HAP-1 (cell line): ENCODE measurements around the gene NEK5.
"Not testable (repeated sequence)": the region's sequence is repeated elsewhere in the genome, so short reads cannot be mapped to it uniquely, and the experiment has no call there.

Source experiments
- DNase-seq, 2 experiments: peaks; one replicate each; pipeline ENCODE4 v3.0.0-alpha.2; 2016 to 2020; ENCODE audit warnings: low spot score in 2 of 2
- H3K27me3 ChIP-seq: fragments of 250-450 bp; sonication (Bioruptor Pico); 2 replicates; pipeline ENCODE4 v1.5.1; 2020; ENCODE audit warnings: low read depth, mild to moderate bottlenecking, moderate library complexity
- H3K36me3 ChIP-seq: fragments of 250-450 bp; sonication (Bioruptor Pico); replicated peaks from 2 replicates; pipeline ENCODE4 v1.5.1; 2020; ENCODE audit warnings: mild to moderate bottlenecking
- H3K4me1 ChIP-seq: fragments of 250-450 bp; sonication (Bioruptor Pico); 2 replicates; pipeline ENCODE4 v1.5.1; 2020; ENCODE audit warnings: mild to moderate bottlenecking
- H3K4me3 ChIP-seq: fragments of 250-450 bp; sonication (Bioruptor Pico); 2 replicates; pipeline ENCODE4 v1.5.1; 2020; ENCODE audit warnings: mild to moderate bottlenecking, moderate library complexity
- H3K9me3 ChIP-seq: fragments of 250-450 bp; sonication (Bioruptor Pico); 2 replicates; pipeline ENCODE4 v1.5.1; 2020; ENCODE audit warnings: mild to moderate bottlenecking, moderate library complexity
- in situ Hi-C: fragments of 300-500 bp; cut with MboI; formaldehyde crosslinking; loops from 3 replicates; pipeline ENCODE4 v1.14.3; 2020; ENCODE audit warnings: low sequenced_read_pairs, inconsistent platforms, mixed read lengths

NEK5 gene

GRCh38 chr13:52118595-52118994 lies 10.3 kb downstream of the NEK5 start:
- DNase-seq: no peak

GRCh38 chr13:52118095-52118494 lies 10.8 kb downstream of the NEK5 start:
- Histone ChIP-seq H3K9me3 (no peaks in the 10 kb centered on the region), H3K4me1 (no peaks in the 10 kb centered on the region), H3K4me3 (no peak overlapping the region), H3K36me3 (no peaks in the 10 kb centered on the region), H3K27me3 (peaks cover 23% of the 10 kb centered on the region)
- no peak for DNase-seq
- in situ Hi-C loops: no loop called here

More at GRCh38 chr13:52118595-52118994, 10.3 kb downstream of the NEK5 start:
- in situ Hi-C loops: no loop called here
- no peaks in the 10 kb centered on the region for H3K36me3 ChIP-seq
- H3K27me3 ChIP-seq: peaks cover 27% of the 10 kb centered on the region
- H3K4me3 ChIP-seq: no peak overlapping the region
- H3K4me1 ChIP-seq: no peaks in the 10 kb centered on the region
- no peaks in the 10 kb centered on the region for H3K9me3 ChIP-seq

- in situ Hi-C loops: no loop called here
- DNase-seq: no peak
- no peaks in the 10 kb centered on the region for H3K9me3 ChIP-seq
- H3K27me3 ChIP-seq: peaks cover 9% of the 10 kb centered on the region; the same call in 1 of the 2 replicates
- peaks cover 5% of the 10 kb centered on the region; the same call in 1 of the 2 replicates for H3K4me1 ChIP-seq
- no peak overlapping the region for H3K4me3 ChIP-seq
- H3K36me3 ChIP-seq: no peaks in the 10 kb centered on the region
Observed at GRCh38 chr13:52112591-52112990, 16.3 kb downstream of the NEK5 start.

GRCh38 chr13:52109116-52109670 lies 19.7 kb downstream of the NEK5 start:
- peak in 1 of 2 experiments; percentile 35 for DNase-seq
- in situ Hi-C loops: no loop called here
- Histone ChIP-seq H3K36me3 (no peaks in the 10 kb centered on the region), H3K4me3 (no peak overlapping the region), H3K4me1 (peaks cover 5% of the 10 kb centered on the region; the same call in 1 of the 2 replicates), H3K27me3 (peaks cover 5% of the 10 kb centered on the region; the same call in 1 of the 2 replicates), H3K9me3 (no peaks in the 10 kb centered on the region)

GRCh38 chr13:52105841-52106240 lies 23.0 kb downstream of the NEK5 start:
- H3K27me3 ChIP-seq: no peaks in the 10 kb centered on the region
- in situ Hi-C loops: no loop called here
- H3K4me3 ChIP-seq: no peak overlapping the region
- DNase-seq: no peak
- peaks cover 5% of the 10 kb centered on the region; the same call in 1 of the 2 replicates for H3K4me1 ChIP-seq
- no peaks in the 10 kb centered on the region for H3K9me3 ChIP-seq
- H3K36me3 ChIP-seq: no peaks in the 10 kb centered on the region

GRCh38 chr13:52104624-52105023 lies 24.2 kb downstream of the NEK5 start:
- Histone ChIP-seq H3K4me1 (peaks cover 4% of the 10 kb centered on the region; the same call in 1 of the 2 replicates), H3K9me3 (no peaks in the 10 kb centered on the region), H3K36me3 (no peaks in the 10 kb centered on the region), H3K4me3 (no peak overlapping the region), H3K27me3 (no peaks in the 10 kb centered on the region)
- no peak for DNase-seq
- in situ Hi-C loops: no loop called here

- no peak for DNase-seq
- Histone ChIP-seq H3K4me3 (no peak overlapping the region), H3K27me3 (no peaks in the 10 kb centered on the region), H3K36me3 (no peaks in the 10 kb centered on the region), H3K4me1 (no peaks in the 10 kb centered on the region), H3K9me3 (no peaks in the 10 kb centered on the region)
- in situ Hi-C loops: no loop called here
Observed at GRCh38 chr13:52103386-52103785, 25.5 kb downstream of the NEK5 start.

GRCh38 chr13:52102423-52102822 lies 26.4 kb downstream of the NEK5 start:
- H3K4me3 ChIP-seq, H3K27me3 ChIP-seq, DNase-seq, in situ Hi-C loops, H3K9me3 ChIP-seq, H3K36me3 ChIP-seq, H3K4me1 ChIP-seq: not testable (repeated sequence)

GRCh38 chr13:52097197-52097596 lies 31.7 kb downstream of the NEK5 start:
- no peaks in the 10 kb centered on the region for H3K27me3 ChIP-seq
- H3K4me1 ChIP-seq: no peaks in the 10 kb centered on the region
- no peaks in the 10 kb centered on the region for H3K9me3 ChIP-seq
- no peak for DNase-seq
- H3K4me3 ChIP-seq: no peak overlapping the region
- no peaks in the 10 kb centered on the region for H3K36me3 ChIP-seq
- in situ Hi-C loops: no loop called here

GRCh38 chr13:52096748-52097147 lies 32.1 kb downstream of the NEK5 start:
- Histone ChIP-seq H3K4me3 (no peak overlapping the region), H3K27me3 (no peaks in the 10 kb centered on the region), H3K9me3 (no peaks in the 10 kb centered on the region), H3K4me1 (no peaks in the 10 kb centered on the region), H3K36me3 (no peaks in the 10 kb centered on the region)
- in situ Hi-C loops: no loop called here
- DNase-seq: no peak

- in situ Hi-C loops: no loop called here
- H3K4me3 ChIP-seq: no peak overlapping the region
- H3K36me3 ChIP-seq: no peaks in the 10 kb centered on the region
- H3K27me3 ChIP-seq: no peaks in the 10 kb centered on the region
- no peaks in the 10 kb centered on the region for H3K4me1 ChIP-seq
- no peak for DNase-seq
- H3K9me3 ChIP-seq: no peaks in the 10 kb centered on the region
Observed at GRCh38 chr13:52096062-52096461, 32.8 kb downstream of the NEK5 start.

- no peak for DNase-seq
- no peak overlapping the region for H3K4me3 ChIP-seq
- H3K4me1 ChIP-seq: no peaks in the 10 kb centered on the region
- H3K27me3 ChIP-seq: no peaks in the 10 kb centered on the region
- H3K36me3 ChIP-seq: no peaks in the 10 kb centered on the region
- no peaks in the 10 kb centered on the region for H3K9me3 ChIP-seq
- in situ Hi-C loops: no loop called here
Observed at GRCh38 chr13:52092087-52092486, 36.8 kb downstream of the NEK5 start.

GRCh38 chr13:52091473-52091872 lies 37.4 kb downstream of the NEK5 start:
- no peak for DNase-seq
- Histone ChIP-seq H3K9me3 (no peaks in the 10 kb centered on the region), H3K36me3 (no peaks in the 10 kb centered on the region), H3K4me3 (no peak overlapping the region), H3K27me3 (no peaks in the 10 kb centered on the region; the same call in 1 of the 2 replicates), H3K4me1 (no peaks in the 10 kb centered on the region)
- in situ Hi-C loops: no loop called here

- in situ Hi-C loops: no loop called here
- Histone ChIP-seq H3K4me1 (no peaks in the 10 kb centered on the region), H3K36me3 (no peaks in the 10 kb centered on the region), H3K9me3 (no peaks in the 10 kb centered on the region), H3K4me3 (no peak overlapping the region), H3K27me3 (peaks cover 8% of the 10 kb centered on the region; the same call in 1 of the 2 replicates)
- DNase-seq: no peak
Observed at GRCh38 chr13:52085421-52085820, 43.5 kb downstream of the NEK5 start.

GRCh38 chr13:52084981-52085380 lies 43.9 kb downstream of the NEK5 start:
- H3K4me3 ChIP-seq, H3K9me3 ChIP-seq, in situ Hi-C loops, H3K4me1 ChIP-seq, DNase-seq, H3K27me3 ChIP-seq, H3K36me3 ChIP-seq: not testable (repeated sequence)
